Endothelial cell of umbilical vein (primary cell): ENCODE measurements around the gene RPRML. TPM values are rescaled to one million over a fixed set of nuclear protein-coding genes. Genes with fewer than 3 reads are reported as not detected.

ENCODE experiments used
- BruUV-seq: library from RNA; stranded (reverse); fragments of 400-500 nt; replicated peaks from 2 replicates; lab custom pipeline; 2021; lab: Mats Ljungman, UMichigan
- CTCF ChIA-PET: fragments of 300-600, 350-600 bp; sonication (Branson Sonifier 250); formaldehyde crosslinking; loops from one replicate; lab custom pipeline; 2021; ENCODE audit warnings: antibody characterized with exemption, inconsistent platforms; lab: Charles Lee
- POLR2A ChIA-PET: fragments of 300-600, 350-600 bp; sonication (Branson Sonifier 250); formaldehyde crosslinking; loops from one replicate; lab custom pipeline; 2021; ENCODE audit warnings: antibody characterized with exemption, inconsistent platforms; lab: Charles Lee
- DNase-seq: peaks from one replicate; pipeline ENCODE4 v3.0.0-alpha.2; 2011; ENCODE audit warnings: low read depth, low spot score
- FAIRE-seq: peaks from 2 replicates; lab custom pipeline; 2011; peaks lifted over from hg19 to GRCh38; lab: Jason Lieb, UNC
- H2AFZ ChIP-seq: 2 replicates; pipeline ENCODE4 v1.6.0; 2012; ENCODE audit warnings: low read depth, low read length, control low read depth, inconsistent platforms
- H3K27ac ChIP-seq: 2 replicates; pipeline ENCODE4 v1.5.1; 2011; ENCODE audit warnings: low read depth, mild to moderate bottlenecking, control low read depth, low read length, moderate library complexity; ENCODE audit not compliant: insufficient read depth
- H3K27me3 ChIP-seq, 2 experiments: 2 replicates each; pipeline versions ENCODE4 v1.6.0 to v1.6.1; 2011; ENCODE audit warnings: low read length in 2 of 2, mixed read lengths in 1 of 2; ENCODE audit not compliant: control insufficient read depth in 2 of 2, insufficient read depth in 2 of 2
- H3K36me3 ChIP-seq, 2 experiments: 2 replicates in 1 of 2; 3 replicates in 1 of 2; pipeline ENCODE4 v1.5.1; 2011; ENCODE audit warnings: low read length in 2 of 2, mild to moderate bottlenecking in 1 of 2, moderate library complexity in 1 of 2; ENCODE audit not compliant: control insufficient read depth in 2 of 2, insufficient read depth in 2 of 2; ENCODE audit errors: extremely low read depth in 1 of 2
- H3K4me1 ChIP-seq: 3 replicates; pipeline ENCODE4 v1.5.1; 2011; ENCODE audit warnings: mild to moderate bottlenecking, low read length; ENCODE audit not compliant: control insufficient read depth, insufficient read depth; ENCODE audit errors: extremely low read depth
- H3K4me2 ChIP-seq: 2 replicates; pipeline ENCODE4 v1.6.1; 2011; ENCODE audit warnings: low read length, control low read depth, mixed read lengths; ENCODE audit not compliant: insufficient read depth
- H3K4me3 ChIP-seq, 3 experiments: fragments of 200-600 bp in 1 of 3; sonication (generic), shearing (Covaris generic) in 1 of 3; replicated peaks in 1 of 3; 2 replicates each; pipeline ENCODE4 v1.5.1; 2011 to 2016; ENCODE audit warnings: control low read depth in 3 of 3, low read length in 3 of 3, mild to moderate bottlenecking in 2 of 3, inconsistent platforms in 1 of 3, low read depth in 1 of 3, moderate library complexity in 1 of 3; ENCODE audit not compliant: insufficient read depth in 1 of 3
- H3K79me2 ChIP-seq: 2 replicates; pipeline ENCODE4 v1.6.0; 2012; ENCODE audit warnings: low read length, inconsistent platforms; ENCODE audit not compliant: control insufficient read depth, insufficient read depth
- H3K9ac ChIP-seq: replicated peaks from 2 replicates; pipeline ENCODE3; 2011; ENCODE audit warnings: low read length, control low read depth; ENCODE audit not compliant: insufficient read depth; ENCODE audit errors: extremely low read depth
- H3K9me1 ChIP-seq: replicated peaks from 3 replicates; pipeline ENCODE4 v1.6.0; 2011; ENCODE audit warnings: mild to moderate bottlenecking, low read length; ENCODE audit not compliant: control insufficient read depth, insufficient read depth; ENCODE audit errors: extremely low read depth
- H3K9me3 ChIP-seq: replicated peaks from 2 replicates; pipeline ENCODE4 v1.5.1; 2012; ENCODE audit warnings: low read length, inconsistent platforms; ENCODE audit not compliant: control insufficient read depth, insufficient read depth
- H4K20me1 ChIP-seq: replicated peaks from 2 replicates; pipeline ENCODE3; 2011; ENCODE audit warnings: mild to moderate bottlenecking, low read length; ENCODE audit not compliant: control insufficient read depth, insufficient read depth; ENCODE audit errors: extremely low read depth
- EZH2 ChIP-seq: IDR thresholded peaks from 2 replicates; pipeline ENCODE4 v1.6.1; 2012; ENCODE audit warnings: borderline replicate concordance, low read depth, mild to moderate bottlenecking, moderate library complexity, low read length, inconsistent platforms; ENCODE audit not compliant: severe bottlenecking
- FOS ChIP-seq: IDR thresholded peaks from 2 replicates; pipeline ENCODE4 v1.6.1; 2011; ENCODE audit warnings: mild to moderate bottlenecking, low read length, moderate library complexity, borderline replicate concordance; ENCODE audit not compliant: insufficient read depth
- GATA2 ChIP-seq: IDR thresholded peaks from 2 replicates; pipeline ENCODE4 v1.7.0; 2011; ENCODE audit warnings: low read depth, mild to moderate bottlenecking, moderate library complexity, mixed read lengths, low read length; ENCODE audit not compliant: insufficient read length, insufficient read depth
- JUN ChIP-seq: IDR thresholded peaks from 2 replicates; pipeline ENCODE4 v1.6.1; 2011; ENCODE audit warnings: borderline replicate concordance, low read depth; ENCODE audit not compliant: insufficient read length, insufficient read depth
- MYC ChIP-seq: IDR thresholded peaks from one replicate; pipeline ENCODE4 v1.6.1; 2011; ENCODE audit warnings: mild to moderate bottlenecking, low read depth, low read length
- POLR2A ChIP-seq: IDR thresholded peaks from 2 replicates; pipeline ENCODE4 v1.6.1; 2012; ENCODE audit warnings: low read depth, mild to moderate bottlenecking, control low read depth, low read length
- POLR2AphosphoS5 ChIP-seq: IDR thresholded peaks from 2 replicates; pipeline ENCODE4 v1.6.1; 2012; ENCODE audit warnings: low read depth, mild to moderate bottlenecking, control low read depth, low read length, moderate library complexity; ENCODE audit not compliant: insufficient read depth
- dilution Hi-C: fragments of 300-500 bp; cut with MboI; formaldehyde crosslinking; loops from one replicate; pipeline ENCODE4 v1.15.0; 2019; ENCODE audit warnings: low sequenced_read_pairs; ENCODE audit not compliant: extremely low pct_ligation_motif_present
- intact Hi-C: fragments of 100-400 bp; cut with micrococcal nuclease; formaldehyde crosslinking; loops from one replicate; pipeline ENCODE4 v1.10.0; 2022
- polyA plus RNA-seq, 4 experiments: library from polyadenylated mRNA; depleted of rRNA in 3 of 4; stranded (reverse) in 3 of 4; unstranded in 1 of 4; fragments of >200 nt; gene quantifications; 2 replicates each; pipeline versions ENCODE4 v1.2.1 to v1.2.3, GENCODE V29; 2011 to 2012; ENCODE audit warnings: missing spikeins in 1 of 4
- total RNA-seq: library from RNA; stranded (reverse); gene quantifications from 2 replicates; pipeline ENCODE4 v1.2.3, GENCODE V29; 2021
- TF ChIP-seq, protein P1 (sequence below): IDR thresholded peaks from 2 replicates; pipeline ENCODE4 v1.6.1; 2011; ENCODE audit not compliant: insufficient read depth, insufficient read length
- TF ChIP-seq, protein P2 (sequence below), 2 donors: IDR thresholded peaks; 1 replicate in 1 of 2; 2 replicates in 1 of 2; pipeline ENCODE4 v1.5.1; 2011; ENCODE audit warnings: low read length in 2 of 2, mild to moderate bottlenecking in 2 of 2, moderate library complexity in 2 of 2, control low read depth in 1 of 2, inconsistent platforms in 1 of 2, low read depth in 1 of 2; ENCODE audit not compliant: insufficient read depth in 1 of 2; ENCODE audit errors: extremely low read depth in 1 of 2

RPRML gene
- total and polyA plus RNA-seq, 2 donors (not counting 3 experiments of a cell fraction or from before 2014, with no cell fraction given): 0.08 TPM; not detected in 1

DNA sequence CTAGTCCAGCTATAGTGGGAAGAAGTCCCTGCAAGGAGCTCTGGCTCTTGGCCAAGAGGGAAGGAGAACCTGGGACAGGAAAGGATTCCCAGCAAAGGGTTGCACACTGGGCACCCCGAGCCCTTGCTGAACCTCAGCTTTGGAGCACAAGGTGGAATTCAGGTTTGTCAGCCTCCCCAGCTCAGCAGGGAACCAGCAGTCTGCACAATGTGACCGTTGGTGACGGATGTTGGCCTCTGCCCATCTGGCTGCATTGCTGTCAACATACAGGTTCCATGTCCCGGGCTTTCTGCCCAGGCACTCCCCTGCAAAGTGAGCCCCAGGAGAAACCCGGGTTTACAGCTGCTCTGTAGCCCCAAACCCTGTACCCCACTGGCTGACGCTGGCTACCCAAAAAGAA is 6.7 kb downstream of the RPRML start:
- ChIA-PET CTCF (interaction anchor here (1.3 kb wide), 1 partner anchor 31 kb away, joined by 4 read pairs; no protein-coding TSS in a partner anchor), POLR2A (no interaction called here)
- no TSS peak for BruUV-seq
- no peak overlapping the region for H3K4me2 ChIP-seq
- FAIRE-seq (no peak), DNase-seq (no peak)
- H3K4me1 ChIP-seq: no peaks in the 10 kb centered on the region
- H2AFZ ChIP-seq: no peak overlapping the region
- H3K36me3 ChIP-seq: no peaks in the 10 kb centered on the region
- TF ChIP-seq GATA2: no peak
- TF ChIP-seq POLR2A: no peak
- TF ChIP-seq, protein P1, sequence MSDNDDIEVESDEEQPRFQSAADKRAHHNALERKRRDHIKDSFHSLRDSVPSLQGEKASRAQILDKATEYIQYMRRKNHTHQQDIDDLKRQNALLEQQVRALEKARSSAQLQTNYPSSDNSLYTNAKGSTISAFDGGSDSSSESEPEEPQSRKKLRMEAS: no peak
- no peak for TF ChIP-seq MYC
- TF ChIP-seq, protein P2, sequence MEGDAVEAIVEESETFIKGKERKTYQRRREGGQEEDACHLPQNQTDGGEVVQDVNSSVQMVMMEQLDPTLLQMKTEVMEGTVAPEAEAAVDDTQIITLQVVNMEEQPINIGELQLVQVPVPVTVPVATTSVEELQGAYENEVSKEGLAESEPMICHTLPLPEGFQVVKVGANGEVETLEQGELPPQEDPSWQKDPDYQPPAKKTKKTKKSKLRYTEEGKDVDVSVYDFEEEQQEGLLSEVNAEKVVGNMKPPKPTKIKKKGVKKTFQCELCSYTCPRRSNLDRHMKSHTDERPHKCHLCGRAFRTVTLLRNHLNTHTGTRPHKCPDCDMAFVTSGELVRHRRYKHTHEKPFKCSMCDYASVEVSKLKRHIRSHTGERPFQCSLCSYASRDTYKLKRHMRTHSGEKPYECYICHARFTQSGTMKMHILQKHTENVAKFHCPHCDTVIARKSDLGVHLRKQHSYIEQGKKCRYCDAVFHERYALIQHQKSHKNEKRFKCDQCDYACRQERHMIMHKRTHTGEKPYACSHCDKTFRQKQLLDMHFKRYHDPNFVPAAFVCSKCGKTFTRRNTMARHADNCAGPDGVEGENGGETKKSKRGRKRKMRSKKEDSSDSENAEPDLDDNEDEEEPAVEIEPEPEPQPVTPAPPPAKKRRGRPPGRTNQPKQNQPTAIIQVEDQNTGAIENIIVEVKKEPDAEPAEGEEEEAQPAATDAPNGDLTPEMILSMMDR (IDR thresholded peaks at IDR 0.05; ENCODE audit: extremely low read depth in 1 of 2, insufficient read depth in 1 of 2, low read depth in 1 of 2, low read length in 2 of 2): no peak
- intact Hi-C loops (no loop called here), dilution Hi-C loops (no loop called here)
- peaks cover 9 to 16% of the 10 kb centered on the region in 2 experiments for H3K27me3 ChIP-seq
- no peaks in the 10 kb centered on the region for H3K9me1 ChIP-seq
- H3K9me3 ChIP-seq: no peaks in the 10 kb centered on the region
- no peaks in the 10 kb centered on the region for H4K20me1 ChIP-seq
- H3K4me3 ChIP-seq: no peak overlapping the region
- H3K9ac ChIP-seq: no peak overlapping the region
- H3K27ac ChIP-seq: no peak overlapping the region
- H3K79me2 ChIP-seq: no peaks in the 10 kb centered on the region

DNA sequence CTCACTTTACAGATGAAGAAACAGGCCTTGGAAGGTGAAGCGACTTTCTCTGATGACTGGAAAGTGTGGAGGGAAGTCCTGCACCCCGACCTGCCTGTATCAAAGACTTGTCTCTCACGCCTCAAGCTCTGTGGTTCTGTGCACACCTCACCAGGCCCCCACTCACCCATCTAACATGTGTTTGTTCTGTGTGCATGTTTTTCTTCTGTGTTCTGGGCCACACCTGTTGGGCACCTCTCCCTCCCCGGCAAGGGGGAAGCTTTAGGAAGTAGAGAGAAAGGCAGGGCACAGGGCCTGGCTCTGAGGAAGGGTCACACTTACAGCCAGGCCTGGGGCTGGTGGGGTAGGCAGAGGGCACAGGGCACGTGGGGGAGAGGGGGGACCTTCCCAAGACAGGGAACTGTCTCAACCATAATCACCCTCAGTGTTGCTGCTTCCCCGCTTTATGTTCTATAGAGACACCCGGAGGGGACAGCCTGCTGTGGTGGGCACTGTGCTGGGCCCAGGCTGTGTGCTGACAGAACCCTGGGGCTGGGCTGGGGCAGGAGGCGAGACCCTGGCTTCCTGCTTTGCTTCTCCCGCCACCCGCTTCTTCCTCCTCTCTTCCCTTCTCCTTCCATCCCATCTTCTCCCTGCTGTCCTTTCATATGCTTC is 7.3 kb downstream of the RPRML start:
- H3K4me3 ChIP-seq: no peak overlapping the region
- no peak for DNase-seq
- H3K9ac ChIP-seq: no peak overlapping the region
- dilution Hi-C loops (no loop called here), intact Hi-C loops (no loop called here)
- no peak overlapping the region for H3K4me2 ChIP-seq
- no peaks in the 10 kb centered on the region for H4K20me1 ChIP-seq
- no peaks in the 10 kb centered on the region for H3K79me2 ChIP-seq
- peaks cover 3 to 13% of the 10 kb centered on the region in 2 experiments for H3K27me3 ChIP-seq
- no peak for FAIRE-seq
- POLR2A ChIA-PET: no interaction called here
- no peak overlapping the region for H3K27ac ChIP-seq
- CTCF ChIA-PET: interaction anchor here (1.3 kb wide), 1 partner anchor 31 kb away, joined by 4 read pairs; no protein-coding TSS in a partner anchor
- no TSS peak for BruUV-seq
- no peaks in the 10 kb centered on the region for H3K9me1 ChIP-seq
- H3K4me1 ChIP-seq: no peaks in the 10 kb centered on the region
- no peak overlapping the region for H2AFZ ChIP-seq
- no peaks in the 10 kb centered on the region for H3K9me3 ChIP-seq
- no peaks in the 10 kb centered on the region for H3K36me3 ChIP-seq
- TF ChIP-seq GATA2 (no peak), MYC (no peak), EZH2 (no peak), FOS (no peak), POLR2AphosphoS5 (no peak), JUN (no peak), POLR2A (no peak)
- TF ChIP-seq, protein P1: no peak
- TF ChIP-seq, protein P2 (IDR thresholded peaks at IDR 0.05; ENCODE audit: extremely low read depth in 1 of 2, insufficient read depth in 1 of 2, low read depth in 1 of 2, low read length in 2 of 2): no peak
